Activated T-cell treated with anti-CD3 and anti-CD28 coated beads, Interleukin-2, amount 50 U/mL, for 1 hour (primary cell): ENCODE results near the gene LRRFIP2.
"Not testable (repeated sequence)": the region's sequence is repeated elsewhere in the genome, so short reads cannot be mapped to it uniquely, and the experiment has no call there.

ENCODE experiments used
- DNase-seq: peaks from one replicate; pipeline ENCODE4 v3.0.0-alpha.2; 2020

The LRRFIP2 gene, protein sequence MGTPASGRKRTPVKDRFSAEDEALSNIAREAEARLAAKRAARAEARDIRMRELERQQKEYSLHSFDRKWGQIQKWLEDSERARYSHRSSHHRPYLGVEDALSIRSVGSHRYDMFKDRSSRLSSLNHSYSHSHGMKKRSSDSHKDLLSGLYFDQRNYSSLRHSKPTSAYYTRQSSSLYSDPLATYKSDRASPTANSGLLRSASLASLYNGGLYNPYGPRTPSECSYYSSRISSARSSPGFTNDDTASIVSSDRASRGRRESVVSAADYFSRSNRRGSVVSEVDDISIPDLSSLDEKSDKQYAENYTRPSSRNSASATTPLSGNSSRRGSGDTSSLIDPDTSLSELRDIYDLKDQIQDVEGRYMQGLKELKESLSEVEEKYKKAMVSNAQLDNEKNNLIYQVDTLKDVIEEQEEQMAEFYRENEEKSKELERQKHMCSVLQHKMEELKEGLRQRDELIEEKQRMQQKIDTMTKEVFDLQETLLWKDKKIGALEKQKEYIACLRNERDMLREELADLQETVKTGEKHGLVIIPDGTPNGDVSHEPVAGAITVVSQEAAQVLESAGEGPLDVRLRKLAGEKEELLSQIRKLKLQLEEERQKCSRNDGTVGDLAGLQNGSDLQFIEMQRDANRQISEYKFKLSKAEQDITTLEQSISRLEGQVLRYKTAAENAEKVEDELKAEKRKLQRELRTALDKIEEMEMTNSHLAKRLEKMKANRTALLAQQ

DNA sequence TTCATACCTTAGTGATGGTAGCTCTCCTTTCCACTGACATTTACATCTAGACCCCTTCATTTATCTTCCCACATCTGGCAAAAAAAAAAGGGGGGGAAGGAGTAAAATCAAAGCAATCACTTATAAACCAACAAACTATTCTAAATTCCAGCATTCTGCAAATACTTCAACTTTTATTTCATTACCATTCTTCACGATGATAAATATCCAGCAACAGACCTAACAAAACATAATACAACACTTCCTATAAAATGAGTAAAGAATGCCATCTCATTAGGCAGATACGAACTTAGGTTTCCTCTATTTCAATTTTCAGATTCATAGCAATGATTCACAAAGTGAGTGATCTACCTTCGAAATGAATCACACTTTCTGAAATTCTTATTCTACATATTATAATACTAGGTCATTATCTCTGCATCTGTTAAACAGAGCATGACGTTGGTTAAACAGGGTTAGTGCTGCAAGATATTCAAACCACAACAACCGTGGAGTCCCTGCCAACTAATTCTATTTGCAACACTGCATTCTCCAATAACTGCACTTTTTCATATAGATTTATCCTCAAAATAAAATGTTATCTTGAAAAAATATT is at the start of gene LRRFIP2:
Gene LRRFIP2, minus strand, starts transcription at position 51 of the 595 bp plus-strand sequence. CDS start 25,599 bp downstream, outside the sequence.
- no peak for DNase-seq

DNA sequence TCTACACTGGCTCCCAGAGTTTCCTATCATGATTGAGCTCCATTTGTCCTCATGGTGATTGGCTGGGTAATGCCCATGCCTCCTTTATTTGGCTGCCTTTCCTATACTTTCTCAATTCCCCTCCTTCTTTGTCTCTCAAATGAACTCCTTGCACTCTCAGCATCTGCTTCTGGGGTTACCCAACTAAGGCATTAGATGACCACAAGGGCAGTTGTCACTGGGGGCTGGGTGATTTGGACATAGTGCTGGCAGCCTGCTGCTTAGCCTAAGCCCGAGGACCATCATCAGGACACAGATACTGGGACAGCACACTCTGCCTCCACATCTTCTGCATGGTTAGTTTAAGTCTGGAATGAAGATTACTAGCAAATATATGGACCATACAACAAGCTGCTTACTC is 49.2 kb upstream of the LRRFIP2 start:
- DNase-seq = no peak

DNA sequence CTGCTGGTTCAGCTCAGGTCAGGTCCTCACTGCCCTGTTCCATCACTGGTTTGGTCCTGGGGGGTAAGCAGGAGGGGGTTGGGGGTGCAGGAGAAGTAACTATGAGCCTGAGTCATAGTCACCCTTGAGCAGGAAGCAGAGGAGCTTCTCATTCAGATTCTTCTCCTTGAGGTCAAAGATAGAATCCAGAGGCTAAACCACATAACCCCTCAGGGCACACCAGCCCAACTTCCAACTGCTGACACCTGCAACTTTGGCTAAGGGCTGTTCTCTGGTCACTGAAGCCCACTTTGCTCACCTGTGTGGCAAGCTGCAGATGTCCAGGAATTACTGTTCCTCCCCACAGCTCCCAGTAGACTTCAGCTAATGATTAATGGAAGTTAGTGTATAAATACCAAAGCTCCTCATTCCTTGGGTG is 48.8 kb upstream of the LRRFIP2 start:
- no peak for DNase-seq

DNA sequence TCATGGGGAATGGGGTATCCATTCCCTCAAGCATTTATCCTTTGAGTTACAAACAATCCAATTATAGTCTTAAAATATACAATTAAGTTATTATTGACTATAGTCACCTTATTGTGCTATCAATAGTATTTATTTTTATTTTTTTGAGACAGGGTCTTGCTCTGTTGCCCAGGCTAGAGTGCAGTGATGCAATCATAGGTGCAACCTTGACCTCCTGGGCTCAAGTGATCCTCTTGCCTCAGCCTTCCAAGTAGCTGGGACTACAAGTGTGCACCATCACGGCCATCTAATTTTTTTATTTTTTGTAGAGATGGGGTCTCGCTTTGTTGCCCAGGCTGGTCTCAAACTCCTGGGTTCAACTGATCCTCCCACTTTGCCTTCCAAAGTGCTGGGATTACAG is 48.2 kb upstream of the LRRFIP2 start:
- DNase-seq = not testable (repeated sequence)

DNA sequence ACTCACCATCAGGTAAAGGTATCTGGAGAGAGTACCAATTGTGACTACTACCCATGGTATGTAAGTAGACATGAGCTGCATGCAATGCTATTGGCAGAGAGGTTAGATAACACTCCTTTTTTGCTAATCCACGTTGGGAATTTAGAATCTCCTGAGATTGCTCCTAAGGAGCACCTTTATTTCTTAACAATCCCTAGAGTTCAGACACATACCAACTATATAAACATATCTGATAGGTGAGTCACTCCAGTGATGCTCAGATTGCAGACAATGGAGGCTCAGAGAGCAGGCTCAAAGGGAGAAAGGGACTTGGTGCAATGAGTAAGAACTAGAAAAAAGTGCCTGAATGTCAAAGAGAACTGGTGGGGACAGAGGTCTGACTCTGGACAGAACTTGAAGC is 47.0 kb upstream of the LRRFIP2 start:
- DNase-seq = no peak

DNA sequence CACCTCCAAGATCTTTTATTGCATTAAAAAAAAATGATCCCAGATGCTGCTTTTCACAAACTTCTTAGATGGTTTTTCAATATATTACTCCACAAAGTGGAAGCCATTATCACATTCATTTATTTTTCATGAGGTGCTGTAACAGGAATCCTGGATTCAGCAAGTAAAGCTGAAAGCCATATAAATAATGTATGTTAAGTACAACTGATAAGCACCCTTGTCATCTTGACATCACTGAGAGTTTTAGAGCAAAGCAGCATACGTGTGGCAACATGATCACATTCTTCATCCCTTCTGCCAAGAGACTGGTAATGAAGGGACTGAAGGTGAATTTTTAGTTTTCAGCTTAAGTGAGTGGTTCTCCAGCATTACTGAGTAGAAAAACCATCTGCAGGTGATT is 44.9 kb upstream of the LRRFIP2 start:
- no peak for DNase-seq

DNA sequence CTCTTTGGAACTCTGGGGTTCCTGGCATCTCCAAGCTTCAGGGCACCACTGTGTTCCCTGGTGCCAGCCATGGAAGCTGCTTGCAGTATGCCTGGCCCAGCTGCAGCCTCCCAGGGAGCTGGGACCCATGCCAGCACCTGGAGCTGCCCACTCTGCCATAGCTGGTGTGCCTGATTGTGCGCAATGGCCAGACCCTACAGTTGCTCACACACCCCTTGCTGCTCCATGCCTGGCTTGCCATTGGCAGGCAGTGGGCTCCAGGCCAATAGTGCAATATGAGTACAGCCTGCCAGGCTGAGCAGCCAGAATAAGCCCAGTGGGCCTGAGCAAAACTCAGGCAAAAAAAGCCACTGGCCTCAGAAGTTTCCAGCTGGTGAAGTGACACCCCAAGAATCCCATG is 43.8 kb upstream of the LRRFIP2 start:
- no peak for DNase-seq

DNA sequence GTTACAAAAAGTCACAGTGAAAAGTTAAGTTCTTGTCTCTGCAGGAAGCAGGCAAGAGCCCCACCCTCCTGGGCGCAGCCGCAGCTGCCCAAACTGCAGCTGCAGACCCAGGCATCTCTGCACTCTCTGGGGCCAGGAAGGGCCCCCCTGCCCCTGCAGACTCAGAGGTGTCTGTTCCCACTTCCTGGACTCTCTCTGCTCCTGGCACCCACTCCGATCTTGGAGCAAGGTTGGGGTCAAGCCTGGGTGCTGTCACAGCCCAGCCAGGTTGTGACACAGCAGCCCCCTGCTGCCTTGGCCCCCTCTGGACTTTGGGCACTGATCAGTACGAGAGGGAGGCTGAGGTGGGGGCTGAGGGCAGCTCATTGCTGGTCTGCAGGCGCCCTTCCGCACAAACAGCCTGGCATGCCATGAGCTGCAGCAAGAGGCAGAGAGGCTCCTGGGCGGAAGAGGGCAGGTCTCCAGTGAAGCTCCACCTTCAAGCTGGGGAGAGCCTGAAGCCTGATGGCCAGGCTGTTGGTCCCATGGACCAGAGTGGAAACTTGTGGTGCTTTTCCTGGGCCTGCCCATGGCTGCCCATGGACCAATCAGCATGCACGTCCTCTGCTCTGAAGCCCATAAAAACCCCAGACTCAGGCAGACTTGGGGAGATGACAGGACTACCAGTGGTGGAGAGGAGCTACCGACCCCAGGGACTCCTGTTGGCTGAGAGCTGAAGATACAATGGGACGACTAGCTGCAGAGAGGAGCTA is 42.9 kb upstream of the LRRFIP2 start:
- no peak for DNase-seq

DNA sequence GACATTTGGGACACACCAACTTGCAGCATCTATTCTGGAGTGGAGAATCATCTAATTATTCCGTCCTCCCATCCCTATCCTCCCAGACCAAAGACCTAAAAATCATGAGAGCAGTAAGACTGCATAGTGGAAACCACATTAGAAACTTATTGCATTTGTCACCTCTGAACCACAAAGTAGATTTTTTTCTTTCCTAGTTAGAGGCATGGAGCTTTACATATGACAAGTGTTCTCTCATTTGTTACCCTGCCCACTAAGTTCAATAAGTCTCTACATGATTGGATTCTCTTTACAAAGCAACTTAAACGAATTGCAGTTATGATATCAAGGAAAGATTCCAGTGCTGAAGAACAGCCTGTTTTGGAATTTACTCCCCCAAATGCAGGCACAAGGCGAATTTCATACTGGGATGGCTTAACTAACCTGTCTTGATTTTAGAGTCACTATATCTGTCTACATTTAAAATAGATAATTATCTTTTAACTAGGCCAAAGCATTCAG is 42.3 kb upstream of the LRRFIP2 start:
- DNase-seq = no peak

DNA sequence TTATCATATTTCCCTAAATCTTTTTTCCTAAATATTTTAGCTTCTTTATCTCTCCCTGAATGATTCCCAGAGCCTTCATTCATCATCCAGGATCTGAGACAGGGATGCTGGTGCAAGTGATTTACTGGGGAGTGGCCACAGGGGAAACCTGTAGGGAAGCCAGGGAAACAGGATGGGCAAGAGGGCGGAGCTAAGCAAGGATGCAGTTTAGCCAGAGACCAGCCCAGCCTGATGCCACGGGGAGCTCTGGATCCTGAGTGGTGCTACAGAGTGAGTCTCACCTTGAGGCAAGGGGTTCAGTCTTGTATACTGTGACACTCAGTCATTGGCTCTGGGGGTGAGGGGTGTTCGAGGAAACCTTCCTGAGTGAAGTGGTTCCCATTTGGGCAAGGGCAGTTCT is 39.7 kb upstream of the LRRFIP2 start:
- DNase-seq = no peak

DNA sequence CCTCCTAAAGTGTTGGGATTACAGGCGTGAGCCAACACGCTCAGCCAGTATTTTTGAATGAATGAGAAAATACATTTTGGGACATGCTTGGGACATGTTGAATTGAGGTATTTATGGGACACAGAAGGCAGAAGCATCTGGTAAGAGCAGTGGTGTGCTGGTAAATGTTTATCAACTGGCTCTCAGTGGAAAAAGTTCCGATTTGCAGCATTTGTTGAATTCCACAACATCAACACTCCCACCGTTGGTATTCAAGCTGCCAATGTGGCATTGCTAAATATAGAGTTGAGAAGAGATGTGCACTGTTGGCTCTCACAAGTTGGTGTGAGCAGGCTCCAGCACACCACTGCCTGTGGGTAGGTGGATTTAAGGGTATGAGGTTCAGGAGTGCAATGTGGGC is 35.8 kb upstream of the LRRFIP2 start:
- no peak for DNase-seq

DNA sequence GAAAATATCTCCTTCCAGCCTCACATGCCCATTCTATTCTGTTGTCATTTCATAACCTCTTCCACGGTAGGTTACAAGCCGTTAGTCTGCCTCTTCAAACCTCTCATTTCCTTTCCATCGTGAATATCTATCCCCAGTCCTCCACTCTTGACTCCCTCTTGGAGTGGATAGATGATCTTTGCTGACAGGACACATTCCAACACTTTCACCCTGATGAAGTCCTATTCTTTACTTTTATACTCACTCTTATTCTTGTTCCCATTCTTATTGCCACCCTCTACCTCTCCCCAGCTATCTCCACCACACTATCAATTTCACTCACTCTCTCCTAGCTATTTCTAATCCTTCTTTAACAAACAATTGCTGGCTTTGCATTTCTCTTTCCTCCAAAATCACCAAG is 34.2 kb upstream of the LRRFIP2 start:
- not testable (repeated sequence) for DNase-seq

DNA sequence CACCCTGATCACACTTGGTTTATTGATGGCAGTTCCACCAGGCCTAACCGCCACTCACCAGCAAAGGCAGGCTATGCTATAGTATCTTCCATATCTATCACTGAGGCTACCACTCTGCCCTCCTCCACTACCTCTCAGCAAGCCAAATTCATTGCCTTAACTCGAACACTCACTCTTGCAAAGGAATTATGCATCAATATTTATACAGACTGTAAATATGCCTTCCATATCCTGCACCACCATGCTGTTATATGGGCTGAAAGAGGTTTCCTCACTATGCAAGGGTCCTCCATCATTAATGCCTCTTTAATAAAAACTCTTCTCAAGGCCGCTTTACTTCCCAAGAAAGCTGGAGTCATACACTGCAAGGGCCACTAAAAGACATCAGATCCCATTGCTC is 33.6 kb upstream of the LRRFIP2 start:
- DNase-seq = not testable (repeated sequence)

DNA sequence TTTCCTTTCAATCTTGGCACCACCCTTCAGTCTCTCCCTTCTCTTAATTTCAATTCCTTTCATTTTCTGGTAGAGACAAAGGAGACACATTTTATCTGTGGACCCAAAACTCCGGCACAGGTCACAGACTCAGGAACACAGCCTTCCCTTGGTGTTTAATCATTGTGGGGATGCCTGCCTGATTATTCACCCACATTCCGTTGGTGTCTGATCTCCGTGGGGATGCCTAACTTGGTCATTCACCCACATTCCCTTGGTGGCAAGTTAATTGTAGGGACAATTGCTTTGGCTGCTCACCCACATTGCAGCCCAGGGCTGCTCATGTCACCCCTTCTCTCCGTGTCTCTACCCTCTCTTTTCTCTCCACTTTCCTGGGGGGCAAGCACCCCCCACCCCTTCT is 31.7 kb upstream of the LRRFIP2 start:
- DNase-seq = not testable (repeated sequence)

DNA sequence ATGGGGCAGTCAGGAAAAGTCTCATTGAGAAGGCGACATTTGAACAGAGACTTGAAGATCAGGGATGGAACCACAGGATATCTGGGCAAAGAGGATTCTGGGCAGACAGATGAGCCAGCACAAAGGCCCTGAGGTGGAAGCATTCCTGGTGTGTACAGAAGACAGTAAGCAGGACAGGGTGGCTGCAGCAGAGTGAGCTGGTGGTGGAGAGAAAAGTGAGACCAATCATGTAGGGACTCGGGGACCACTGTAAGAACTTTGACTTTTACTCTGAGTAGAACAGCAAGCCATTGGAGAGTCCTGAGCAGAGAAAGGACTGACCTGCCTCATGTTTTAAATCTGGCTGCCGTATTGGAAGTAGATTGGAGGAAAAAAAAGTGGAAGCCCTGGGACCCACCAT is 29.9 kb upstream of the LRRFIP2 start:
- DNase-seq = no peak

DNA sequence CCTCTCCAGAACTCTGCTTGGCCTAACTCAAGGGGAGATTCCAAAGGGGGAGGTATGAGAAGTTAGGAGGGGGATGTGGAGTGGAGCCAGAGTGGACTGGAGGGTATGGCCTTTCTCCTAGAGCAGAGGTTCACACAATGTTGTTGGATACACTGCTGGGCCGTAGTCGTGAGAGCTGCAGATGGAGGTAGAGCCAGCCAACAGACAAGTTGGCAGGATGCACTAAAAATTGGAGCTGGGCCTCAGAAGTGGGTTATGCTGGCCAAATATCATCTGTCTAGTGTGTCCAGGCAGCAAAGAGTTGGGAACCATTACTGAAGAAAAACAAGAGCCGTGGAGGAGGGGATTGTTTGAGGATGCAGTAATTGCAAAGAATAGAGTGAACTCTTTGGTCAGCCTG is 27.7 kb upstream of the LRRFIP2 start:
- no peak for DNase-seq

DNA sequence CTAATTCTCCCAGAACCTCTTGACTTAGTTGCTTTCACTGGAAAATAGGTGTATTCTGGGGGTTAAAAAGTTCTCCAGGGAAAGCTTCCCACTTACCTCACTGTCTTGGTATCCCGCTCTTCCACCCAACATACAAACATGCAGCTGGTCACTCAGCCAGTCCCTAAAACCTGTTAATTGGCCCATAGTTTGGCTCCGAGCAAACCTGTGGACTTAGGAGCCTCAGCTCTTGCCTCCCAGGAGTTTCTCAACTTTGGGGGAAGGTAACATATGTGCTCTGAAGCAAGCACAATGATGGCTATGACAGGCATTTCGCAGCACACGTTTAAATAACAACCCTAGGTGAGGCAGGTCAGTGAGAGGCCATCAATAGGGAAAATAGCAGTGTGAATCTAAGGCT is 25.8 kb upstream of the LRRFIP2 start:
- no peak for DNase-seq

DNA sequence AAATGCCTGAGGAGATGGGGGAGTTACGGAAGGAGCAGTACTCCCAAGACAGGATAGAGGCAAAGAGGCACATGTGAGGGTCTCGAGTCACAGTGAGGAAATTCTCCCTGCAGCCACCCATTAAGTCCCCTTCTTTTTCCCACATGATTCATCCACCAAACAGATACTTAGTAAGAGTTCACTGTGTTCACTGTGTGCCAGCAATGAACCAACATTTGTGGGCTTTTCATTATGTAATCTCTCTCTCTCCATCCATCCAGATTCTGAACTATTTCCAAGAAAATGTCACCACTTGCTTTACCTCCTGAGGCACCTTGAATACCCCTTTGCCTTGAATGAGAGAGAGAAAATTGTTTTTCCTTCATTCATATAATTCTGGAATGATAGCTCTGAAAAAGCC is 24.6 kb upstream of the LRRFIP2 start:
- no peak for DNase-seq

DNA sequence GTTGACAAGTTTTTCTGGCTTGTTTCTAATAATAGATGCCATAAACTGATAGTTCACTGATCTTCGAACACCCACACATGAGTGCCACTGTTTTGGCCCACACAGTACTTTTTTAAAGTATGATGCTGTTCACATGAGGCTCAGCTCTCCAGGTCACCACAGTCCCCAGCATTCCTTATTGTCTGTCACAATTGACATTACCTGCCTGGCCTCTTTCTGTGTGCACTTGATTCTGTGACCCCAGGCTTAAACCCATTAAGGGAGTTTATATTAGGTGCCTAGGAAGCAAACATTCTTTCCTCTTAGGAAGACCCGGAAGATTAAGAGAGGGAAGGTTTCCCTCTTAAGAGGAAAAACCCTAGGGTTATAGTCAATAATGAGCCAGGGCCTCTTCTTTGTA is 24.2 kb upstream of the LRRFIP2 start:
- no peak for DNase-seq

DNA sequence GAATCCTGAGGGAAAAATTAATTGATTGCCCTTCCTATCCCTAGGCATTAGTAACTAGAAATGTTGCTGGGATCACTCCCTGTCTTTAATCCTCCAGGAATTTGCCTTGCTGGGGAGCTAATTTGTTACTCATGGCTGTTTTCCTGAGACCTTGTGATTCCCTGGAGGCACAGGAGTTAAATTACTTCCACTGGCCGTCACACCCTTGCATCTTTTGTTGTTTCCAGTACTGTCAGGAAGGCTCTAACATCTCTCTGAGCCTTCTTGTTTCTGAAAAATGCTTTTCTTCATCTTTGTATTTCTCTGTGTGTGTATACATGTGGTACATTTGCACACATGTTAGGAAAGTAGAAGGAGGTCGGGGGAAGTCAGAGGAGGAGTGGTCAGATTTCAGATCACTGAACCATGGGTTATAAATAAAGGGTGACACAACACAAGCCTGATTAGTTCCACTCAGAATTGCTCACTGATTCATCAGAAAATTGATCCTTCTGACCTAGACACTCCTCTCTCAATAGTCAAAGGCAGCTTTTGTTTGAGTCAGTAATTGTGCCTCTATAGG is 23.5 kb upstream of the LRRFIP2 start:
- no peak for DNase-seq

DNA sequence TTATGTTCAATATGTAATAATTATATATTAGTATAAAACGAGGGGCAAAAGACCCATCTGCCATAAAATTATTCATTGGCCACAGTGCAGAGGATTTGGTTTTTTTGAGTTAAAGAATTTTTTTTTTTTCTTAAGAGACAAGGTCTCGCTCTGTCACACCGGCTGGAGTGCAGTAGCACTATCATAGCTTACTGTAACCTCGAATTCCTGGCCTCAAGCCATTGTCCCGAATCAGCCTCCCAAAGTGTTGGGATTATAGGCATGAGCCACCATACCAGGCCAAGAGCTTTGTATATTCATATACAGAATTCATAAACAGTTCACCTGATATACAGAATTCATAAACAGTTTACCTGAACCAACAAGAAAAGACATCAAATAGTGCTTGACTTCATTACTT is 20.2 kb upstream of the LRRFIP2 start:
- DNase-seq = no peak

DNA sequence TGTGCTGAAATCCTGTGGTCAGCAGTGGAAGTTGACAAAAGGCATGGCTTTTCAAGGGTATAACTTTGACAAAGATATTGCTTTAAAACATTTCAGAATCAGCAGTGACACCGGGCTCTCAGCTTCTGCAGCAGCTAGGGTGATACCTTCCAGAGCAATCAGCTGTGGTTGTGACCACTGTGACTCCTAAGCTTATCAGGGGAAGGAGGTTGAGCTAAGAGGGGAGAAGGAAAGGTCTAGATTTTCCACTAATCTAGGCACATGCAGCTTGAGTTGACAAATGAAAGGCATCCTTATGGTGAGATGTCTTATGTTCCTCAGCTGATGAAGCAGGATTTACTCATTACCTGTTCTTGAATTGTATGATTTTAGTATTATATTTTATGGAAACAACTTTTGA is 16.3 kb upstream of the LRRFIP2 start:
- DNase-seq = no peak

DNA sequence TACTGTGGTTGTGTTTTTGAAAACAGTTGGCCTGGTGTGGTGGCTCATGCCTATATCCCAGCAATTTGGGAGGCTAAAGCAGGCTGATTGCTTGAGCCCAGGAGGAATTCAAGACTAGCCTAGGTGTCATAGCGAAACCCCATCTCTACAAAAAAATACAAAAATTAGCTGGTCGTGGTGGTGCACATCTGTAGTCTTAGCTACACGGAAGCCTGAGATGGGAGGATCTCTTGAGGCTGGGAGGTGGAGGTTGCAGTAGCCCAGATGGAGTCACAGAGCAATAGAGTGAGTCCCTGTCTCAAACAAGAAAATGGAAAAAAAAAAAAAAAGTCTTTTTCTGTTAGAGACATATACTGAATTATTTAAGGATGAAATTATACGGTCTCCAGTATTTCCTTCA is 14.7 kb upstream of the LRRFIP2 start:
- no peak for DNase-seq
